PFSK-1 (cell line): Measurements from ENCODE around the gene HDAC2.

Experiments
- POLR2AphosphoS5 ChIP-seq: IDR thresholded peaks from 2 replicates; pipeline ENCODE4 v1.6.1; 2012; ENCODE audit warnings: low read depth, mild to moderate bottlenecking, control low read depth, low read length, moderate library complexity
- REST ChIP-seq, 2 experiments: IDR thresholded peaks; 2 replicates each; pipeline versions ENCODE4 v1.6.1 to v1.8.0; 2011 to 2012; ENCODE audit warnings: low read depth in 2 of 2, low read length in 2 of 2, control low read depth in 1 of 2, inconsistent platforms in 1 of 2, mild to moderate bottlenecking in 1 of 2, moderate library complexity in 1 of 2; ENCODE audit not compliant: insufficient read depth in 1 of 2
- SIN3A ChIP-seq: IDR thresholded peaks from 2 replicates; pipeline ENCODE4 v1.6.1; 2012; ENCODE audit warnings: mild to moderate bottlenecking, low read length, moderate library complexity, borderline replicate concordance; ENCODE audit not compliant: insufficient read depth
- TAF1 ChIP-seq: IDR thresholded peaks from 2 replicates; pipeline ENCODE4 v1.6.1; 2012; ENCODE audit warnings: low read length, control low read depth, borderline replicate concordance; ENCODE audit not compliant: insufficient read depth

DNA sequence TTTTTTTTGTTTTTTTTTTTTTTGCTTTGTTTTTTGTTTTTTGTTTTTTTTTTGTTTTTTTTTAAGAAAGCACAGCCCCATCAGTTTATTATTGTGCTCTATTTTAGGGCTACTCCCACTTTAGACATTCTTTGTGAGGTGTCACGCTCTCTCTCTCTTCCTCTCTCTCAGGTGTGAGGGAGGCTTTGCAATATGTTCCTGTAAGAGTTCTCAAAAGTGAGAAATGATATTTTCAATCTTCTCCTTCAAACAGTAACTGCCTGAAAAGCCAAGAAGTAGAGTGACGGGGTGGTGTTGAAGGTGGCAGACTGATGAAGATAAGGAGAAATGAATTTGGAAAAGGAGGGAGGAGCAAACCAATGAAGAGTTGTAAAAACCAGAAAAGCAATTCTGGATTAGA lies 28.3 kb upstream of the HDAC2 start:
- no peak for TF ChIP-seq TAF1
- TF ChIP-seq POLR2AphosphoS5 = no peak
- TF ChIP-seq REST (IDR thresholded peaks at IDR 0.05; ENCODE audit: insufficient read depth in 1 of 2, low read depth in 2 of 2, low read length in 2 of 2) = no peak
- no peak for TF ChIP-seq SIN3A
